ENCODE results near the gene RASD2.

The RASD2 gene

DNA sequence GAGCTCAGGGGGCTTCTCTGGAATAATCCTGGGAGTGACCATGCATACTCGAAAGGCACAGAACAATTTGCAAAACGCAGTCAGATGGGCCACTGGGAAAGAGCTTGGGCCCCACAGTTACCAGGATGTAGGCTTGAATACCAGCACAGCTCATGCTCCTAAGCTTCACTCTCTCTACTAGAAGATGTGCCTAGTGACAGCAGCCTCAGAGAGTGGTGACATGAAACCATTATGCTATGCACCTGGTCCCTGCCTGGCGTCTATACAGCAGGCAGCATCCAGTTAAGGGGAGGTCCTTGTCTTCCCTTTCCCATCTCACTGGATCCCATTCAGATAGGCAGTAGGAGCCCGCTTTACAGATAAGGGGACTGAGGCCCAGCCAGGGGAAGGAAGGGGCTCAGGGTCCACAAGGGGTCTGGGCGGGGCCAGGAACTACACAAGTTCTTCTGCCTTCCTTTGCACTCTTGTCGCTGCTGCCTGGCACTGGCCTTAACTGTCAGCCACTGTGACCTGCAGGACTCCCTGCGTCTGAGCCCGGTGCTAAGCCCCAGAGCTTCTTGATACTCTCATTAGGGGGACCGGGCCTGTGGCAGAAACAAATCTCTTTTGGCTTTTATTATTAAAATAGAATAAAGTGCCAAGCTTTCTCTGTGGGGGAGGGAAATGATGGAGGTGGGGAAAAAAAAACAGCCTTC is 21.2 kb upstream of the RASD2 start:
- no peak for DNase-seq

DNA sequence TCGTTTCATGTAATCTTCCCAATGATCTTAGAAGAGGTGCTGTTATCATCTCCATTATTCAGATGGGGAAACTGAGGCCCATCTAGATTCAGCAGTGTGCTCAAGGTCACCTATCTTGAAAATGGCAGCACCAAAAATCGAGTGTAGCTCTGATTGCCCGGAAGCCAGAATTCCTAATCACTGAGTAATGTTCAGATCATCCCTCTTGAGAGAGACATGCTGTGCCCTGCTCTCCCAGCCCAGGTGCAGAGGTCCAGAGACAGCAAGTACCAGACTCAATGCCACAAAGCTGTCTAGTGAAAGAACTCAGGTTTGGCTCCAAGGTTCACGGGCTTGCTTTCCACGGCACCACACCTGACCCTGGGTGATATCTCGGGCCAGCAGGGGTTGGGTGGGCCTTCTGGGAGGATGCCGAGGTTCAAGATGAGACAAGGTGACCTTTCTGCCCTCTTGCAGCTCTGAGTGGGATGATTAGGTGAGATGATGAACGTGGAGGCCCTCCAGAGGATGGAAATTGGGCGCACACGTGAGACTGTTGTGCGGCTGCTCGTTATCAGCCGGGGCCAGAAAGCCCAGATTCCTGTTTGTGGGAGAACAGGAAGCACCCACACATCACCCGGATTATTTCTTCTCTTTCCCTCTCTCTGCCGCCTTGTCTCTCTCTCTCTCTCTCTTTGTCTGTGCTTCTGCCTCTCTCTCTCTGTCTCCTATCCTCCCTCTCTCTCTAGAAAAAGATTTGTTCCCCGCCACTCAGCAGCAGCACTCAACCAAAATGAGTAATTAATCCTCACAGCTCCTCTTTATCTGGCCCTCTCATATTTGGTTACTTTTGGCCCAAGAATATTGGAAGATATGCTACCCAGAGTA is 19.0 kb upstream of the RASD2 start:
- no peak for DNase-seq

DNA sequence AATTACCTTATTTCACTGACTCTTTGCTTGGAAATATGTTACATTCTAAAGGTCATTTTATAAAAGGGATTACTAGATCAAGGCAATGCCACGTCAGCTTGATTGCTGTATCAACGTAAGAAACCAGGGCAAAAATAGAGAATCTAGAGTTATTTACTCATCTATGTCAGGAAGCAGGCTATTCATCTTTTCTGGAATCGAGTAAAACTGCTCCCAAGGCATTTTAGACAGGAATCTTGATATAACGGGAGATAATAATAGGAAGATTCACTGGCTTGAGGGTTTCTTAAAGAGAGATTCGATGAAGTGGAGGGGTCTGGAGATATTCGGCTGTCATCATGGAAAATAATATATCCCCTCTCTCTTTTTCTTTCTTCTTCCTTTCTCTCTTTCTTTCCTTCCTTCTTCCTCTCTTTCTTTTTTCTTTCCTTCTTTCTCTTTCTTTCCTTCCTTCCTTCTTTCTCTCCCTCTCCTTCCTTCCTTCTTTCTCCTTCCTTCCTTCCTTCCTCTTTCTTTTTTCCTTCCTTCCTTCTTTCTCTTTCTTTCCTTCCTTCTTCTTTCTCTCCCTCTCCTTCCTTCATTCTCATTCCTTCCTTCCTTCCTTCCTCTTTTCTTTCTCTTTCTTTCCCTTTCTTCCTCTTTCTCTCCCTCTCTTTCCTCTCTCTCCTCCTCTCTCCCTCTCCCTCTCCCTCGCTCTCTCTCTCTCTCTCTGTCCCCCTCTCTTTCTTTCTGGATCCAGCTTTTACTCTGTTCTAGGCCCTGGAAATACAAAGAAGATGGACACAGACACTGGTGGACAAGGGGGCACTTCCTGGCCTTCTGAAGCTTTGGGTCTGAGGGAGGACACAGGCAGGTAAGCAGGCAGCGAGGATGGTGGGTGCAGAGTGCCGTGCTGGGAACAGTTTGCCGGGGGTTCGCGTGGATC is 18.1 kb upstream of the RASD2 start:
- no peak for DNase-seq

DNA sequence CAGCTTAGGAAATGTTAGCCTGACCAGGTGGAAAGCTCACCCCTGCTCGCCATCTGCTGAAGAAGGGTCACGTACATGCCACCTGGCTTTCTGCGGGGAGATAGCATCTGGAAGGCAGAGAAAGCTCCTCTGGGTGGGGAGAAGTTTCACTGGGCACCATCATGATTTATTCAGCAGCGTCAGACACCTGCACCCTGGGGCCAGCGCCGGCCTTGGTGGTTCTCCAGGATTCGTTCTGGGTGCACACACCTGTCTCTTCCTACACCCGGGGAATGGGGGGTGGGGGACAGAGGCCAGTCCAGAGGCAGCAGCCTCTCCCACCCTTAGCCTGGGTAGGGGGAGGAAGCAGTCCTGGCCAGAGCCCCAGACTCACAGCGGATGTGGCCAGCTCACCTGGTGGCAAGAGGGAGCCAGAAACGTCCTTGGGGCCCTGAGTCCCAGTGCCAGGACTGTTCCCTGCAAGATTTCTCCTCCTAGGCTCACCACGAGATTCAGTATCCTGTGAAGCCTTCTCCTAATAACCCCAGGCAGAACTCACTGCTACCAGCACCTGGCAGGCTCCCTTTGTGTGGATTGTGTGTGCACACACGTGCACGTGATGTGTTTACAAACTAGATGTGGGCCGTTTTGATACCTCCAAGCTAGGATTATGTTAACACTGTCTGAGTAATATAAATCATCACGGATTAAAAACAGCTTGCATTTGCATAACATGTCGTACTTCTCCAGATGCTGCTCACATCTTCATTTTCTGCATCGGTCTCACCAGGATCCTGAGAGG is 17.3 kb upstream of the RASD2 start:
- DNase-seq = no peak

DNA sequence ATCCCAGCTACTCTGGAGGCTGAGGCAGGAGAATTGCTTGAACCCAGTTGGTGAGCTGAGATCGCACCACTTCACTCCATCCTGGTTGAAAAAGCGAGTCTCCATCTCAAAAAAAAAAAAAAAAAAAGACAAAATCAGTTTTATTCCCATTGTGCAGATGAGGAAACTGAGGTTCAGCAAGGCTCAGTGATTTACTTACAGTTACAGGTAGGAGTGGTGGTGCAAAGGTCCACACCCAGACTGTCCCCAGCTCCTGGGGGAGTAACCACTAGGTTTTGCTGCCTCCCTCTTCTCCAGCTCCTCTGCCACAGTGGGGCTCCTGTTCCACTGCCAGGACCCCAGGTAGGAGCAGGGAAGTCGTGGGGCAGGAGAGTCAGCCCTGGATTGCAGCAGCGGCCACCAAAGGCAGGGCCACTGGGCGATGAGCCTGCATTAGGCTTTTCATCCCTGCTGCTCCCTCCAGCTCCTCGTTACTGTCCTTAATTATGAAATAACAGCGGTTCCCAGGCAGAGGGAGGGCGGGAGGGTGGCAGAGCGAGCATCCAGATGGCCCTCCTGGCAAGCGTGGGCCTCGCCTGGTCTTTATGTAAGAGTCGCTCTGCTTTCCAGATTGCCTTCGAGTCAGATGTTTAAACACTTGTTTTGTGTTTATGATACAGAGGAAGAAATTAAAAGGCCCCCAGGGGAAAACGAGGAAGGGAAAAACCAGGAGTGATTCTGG is 15.5 kb upstream of the RASD2 start:
- no peak for DNase-seq

DNA sequence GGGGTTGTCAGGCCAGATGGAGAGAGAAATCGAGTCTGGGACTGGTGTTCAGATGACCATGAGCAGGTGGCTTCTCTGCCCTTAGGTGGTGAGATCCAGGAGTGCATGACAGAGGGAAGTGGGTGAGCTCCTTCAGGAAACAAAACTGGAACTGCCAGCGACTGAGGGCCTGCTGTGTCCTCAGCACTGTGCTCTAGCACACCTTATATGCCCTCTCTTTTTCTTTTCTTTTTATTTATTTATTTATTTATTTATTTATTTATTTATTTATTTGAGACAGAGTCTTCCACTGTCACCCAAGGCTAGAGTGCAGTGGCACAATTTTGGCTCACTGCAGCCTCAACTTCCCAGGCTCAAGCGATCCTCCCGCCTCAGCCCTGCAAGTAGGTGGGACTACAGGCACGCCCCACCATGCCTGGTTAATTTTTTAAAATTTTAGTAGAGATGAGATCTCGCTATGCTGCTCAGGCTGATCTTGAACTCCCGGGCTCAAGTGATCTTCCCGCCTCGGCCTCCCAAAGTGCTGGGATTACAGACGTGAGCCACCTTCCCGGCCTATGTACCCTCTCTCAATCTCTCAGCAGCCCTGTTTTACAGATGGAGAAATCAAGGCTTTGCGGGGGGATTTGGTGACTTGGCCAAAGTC is 14.8 kb upstream of the RASD2 start:
- no peak for DNase-seq

DNA sequence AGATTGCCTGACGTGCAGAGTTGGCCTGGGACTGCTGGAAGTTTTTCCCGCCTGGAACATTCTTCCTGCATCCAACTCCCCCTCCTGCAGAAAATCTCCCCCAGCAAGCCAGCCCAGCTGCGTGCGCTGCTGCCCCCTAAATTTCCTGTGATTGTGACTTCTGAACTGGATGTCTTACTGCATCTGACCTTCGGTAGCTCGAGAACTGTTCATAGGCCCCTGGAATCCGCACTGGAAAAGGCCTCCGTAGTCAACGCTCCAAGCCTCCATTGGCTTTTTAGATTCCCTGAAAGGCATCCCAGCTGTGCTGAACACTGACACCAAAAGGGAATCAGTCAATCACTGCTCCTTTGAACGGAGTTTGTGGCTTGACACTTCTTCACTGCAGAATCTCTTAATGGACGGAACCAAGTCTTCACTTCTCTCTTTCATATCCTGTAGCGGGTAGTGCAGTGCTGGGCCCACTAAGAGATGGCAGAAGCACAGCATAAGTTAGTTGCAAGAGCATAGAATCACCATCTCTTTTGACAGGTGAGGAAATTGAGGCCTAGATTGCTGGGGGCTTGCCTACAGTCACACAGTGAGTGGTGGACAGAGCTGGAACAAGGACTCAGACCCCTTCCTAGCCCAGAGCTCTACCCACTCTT is 14.2 kb upstream of the RASD2 start:
- no peak for DNase-seq

DNA sequence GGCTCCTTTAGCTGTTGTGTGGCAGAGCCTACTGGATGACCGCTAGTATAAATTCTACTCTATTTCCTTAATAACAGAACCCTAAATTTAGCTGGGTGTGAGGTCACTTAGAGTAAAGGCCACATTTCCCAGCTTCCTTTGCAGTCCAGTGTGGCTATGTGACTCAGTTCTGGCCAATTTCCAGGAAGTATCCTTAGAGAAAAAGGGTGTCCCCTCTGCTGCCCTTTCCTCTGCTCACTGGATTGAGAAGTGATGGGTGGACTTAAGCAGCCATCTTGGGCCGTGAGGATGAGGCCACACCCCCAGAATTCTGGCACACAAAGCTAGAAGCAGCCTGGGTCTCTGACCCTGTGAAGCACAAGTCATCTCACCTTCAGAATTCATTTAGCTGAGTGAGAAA is 11.7 kb upstream of the RASD2 start:
- DNase-seq = no peak

DNA sequence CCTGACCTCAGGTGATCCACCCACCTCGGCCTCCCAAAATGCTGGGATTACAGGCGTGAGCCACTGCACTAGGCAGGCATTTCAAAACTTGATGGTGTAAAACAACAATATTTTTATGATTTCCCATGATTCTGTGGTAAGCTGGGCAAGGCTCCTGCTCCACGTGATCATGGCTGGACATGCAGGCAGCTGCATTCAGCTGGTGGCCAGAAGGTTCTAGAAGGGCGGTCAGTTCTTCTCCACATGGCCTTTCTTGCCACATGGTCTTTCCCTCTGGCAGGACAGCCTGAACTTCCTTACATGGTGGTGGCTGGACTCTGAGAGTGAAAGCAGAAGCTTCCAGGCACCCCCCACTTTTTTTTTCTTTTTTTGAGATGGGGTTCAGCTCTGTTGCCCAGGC is 9.9 kb upstream of the RASD2 start:
- DNase-seq = no peak

DNA sequence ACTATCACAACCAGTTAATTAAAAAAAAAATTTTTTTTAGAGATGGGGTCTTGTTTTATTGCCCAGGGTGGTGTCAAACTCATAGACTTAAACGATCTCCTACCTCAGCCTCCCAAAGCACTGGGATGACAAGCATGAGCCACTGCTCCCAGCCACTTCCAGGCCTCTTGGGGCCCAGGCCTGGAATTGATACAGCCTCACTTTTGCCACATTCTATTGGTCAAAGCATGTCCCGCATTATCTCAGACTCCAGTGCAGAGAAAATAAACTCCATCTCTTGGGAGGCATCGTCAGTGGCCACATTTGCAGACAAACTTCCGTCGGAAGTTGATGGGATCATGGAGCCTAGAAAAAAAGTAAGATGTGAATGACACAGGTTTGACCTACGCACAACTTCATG is 9.4 kb upstream of the RASD2 start:
- no peak for DNase-seq

DNA sequence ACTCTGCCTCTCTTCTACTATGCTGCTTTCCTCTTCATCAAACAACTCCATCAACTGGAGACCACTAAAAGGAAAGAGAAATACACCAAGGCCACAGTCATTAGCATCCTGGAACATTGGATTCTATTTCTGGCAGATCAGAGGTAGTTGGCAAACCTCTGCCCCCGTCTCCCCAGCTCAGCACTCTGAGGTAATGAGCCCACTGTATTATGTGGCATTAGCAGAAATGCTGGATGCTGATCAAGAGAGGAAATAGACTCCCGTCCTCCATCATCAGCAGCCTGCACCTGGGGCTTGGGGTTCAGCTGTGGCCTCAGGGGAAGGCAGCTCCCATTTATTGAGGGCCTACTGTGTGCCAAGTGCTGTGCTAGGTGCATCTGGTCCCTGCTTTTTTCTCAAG is 9.0 kb upstream of the RASD2 start:
- no peak for DNase-seq

DNA sequence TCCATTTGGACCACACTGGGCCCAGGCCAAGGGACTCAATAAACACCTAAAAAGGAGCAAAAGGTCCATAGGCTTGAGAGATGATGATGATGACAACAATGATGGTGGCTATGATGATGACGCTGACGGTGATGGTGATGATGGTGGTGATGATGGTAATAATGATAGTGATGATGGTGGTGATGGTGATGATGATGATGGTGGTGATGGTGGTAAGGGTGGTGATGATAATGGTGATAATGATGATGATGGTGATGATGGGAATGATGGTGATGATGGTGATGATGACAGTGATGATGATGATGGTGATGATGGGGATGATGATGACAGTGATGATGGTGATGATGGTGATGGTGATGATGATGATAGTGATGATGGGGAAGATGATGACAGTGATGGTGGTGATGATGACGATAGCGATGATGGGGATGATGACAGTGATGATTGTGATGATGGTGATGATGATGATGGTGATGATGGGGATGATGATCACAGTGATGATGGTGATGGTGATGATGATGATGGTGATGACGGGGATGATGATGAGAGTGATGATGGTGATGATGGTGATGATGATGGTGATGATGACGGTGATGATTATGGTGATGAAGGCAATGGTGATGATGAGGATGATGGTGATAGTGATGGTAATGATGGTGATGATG is 7.1 kb upstream of the RASD2 start:
- no peak for DNase-seq

DNA sequence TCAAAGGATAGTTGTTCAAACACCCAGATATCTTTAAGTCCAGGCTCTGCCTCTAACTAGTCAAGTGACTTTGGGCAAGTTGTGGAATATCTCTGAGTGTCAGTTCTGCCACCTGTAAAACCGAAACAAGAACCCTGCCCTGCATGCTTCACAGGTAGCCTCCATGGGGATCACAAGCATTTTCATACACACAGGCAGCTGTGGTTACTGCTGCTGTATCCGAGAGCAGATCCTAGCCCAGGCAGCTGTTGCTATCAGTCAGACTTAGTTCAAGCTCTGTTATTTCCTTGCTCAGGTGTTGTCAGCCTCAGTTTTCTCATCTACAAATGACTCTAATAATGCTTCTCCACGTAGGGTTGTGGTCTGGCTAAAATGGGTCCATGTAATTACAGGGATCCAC is 6.5 kb upstream of the RASD2 start:
- DNase-seq = no peak

DNA sequence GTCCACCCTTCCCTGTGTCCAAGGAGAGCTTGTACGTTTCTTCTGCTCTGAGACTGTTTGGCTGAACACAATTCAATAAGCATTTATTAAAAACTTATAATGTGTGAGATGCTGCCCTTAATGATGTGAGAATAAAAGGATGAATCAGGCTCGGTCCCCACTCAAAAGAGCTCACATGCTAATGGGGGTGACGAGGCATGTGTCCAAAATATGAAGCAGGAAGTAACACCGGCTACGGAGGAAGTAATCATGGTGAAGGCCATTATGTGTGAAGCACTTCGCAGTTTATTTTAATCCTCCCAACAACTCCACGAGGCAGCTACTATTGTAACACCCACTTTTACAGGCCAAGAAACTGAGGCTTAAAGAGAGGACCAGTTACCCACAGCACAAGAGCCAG is 3.4 kb upstream of the RASD2 start:
- DNase-seq = no peak

DNA sequence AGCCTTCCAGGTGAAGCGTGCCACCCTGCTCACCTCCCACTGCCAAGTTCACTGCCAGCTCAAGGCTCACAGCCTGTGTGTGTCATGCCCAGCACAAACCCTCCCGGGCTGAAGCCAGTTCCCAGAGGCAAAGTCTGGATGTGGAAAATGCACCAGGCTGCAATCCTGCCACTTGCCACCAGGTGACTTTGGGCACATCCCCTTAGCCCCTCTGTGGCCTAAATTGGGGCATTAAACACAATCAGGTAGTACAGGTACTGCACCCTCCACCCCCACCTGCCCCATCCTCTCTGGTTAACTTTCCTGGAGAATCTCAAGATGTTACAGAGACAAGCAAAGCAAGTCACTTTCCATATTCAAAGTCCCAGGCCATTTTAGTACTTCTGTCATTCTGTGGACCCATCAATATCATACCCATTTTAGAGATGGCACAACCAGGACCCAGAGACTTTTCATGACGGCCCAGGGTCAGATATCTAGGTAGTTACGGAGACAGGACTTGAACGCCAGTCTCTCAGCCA is 1.8 kb upstream of the RASD2 start:
- peak; percentile 47 for DNase-seq

DNA sequence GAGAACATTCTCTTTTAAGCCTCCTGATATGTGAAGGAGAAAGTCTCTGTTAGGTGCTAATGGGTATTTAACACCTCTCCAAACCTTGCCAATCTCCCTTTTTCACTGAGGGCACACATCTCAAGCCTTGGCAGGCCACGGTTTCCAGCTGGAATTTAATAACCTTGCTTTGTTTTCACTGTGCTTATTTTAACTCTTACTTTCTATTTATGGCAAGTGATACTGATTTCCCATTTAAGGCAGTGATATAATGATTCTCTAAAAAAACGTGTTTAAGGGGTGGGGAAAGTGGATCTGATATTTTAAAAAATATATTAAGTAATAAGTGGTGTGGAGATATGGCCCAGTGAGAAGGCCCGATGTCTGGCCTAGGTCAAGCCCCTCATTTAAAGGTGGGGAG is 1.1 kb upstream of the RASD2 start:
- no peak for DNase-seq

DNA sequence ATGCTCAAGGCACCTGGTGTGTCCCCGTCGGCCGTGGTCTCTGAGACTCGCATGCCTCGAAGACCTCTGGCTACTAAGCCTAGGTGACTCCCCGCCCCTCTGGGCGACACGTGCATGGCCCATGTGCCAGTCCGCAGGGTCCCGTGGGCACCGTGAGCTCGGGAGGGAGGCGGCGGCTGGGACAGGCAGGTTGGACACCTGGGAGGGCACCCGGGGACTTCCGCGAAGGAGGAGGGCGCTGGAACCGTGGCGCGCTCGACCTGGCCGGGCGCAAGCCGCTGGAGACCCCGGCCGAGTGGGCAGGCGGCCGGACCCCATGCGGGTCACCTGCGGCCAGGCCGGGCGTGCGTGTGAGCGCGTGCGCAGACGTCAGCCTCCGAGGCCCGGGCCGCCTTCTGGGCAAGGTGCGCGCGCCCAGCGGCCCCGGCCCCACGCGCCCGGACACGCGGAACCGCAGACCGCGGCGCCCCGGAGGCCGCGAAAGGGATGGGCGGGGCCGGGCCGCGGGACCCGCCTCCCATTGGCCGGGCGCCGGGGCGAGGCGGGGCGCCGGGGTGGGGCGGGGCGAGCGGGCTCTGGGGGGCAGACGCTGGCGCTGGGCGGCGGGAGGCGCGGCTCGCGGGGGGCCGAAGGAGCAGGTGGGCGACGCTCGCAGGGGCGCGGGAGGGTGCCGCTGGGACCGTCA is 579 bp upstream of the RASD2 start:
- DNase-seq = peak; percentile 22

DNA sequence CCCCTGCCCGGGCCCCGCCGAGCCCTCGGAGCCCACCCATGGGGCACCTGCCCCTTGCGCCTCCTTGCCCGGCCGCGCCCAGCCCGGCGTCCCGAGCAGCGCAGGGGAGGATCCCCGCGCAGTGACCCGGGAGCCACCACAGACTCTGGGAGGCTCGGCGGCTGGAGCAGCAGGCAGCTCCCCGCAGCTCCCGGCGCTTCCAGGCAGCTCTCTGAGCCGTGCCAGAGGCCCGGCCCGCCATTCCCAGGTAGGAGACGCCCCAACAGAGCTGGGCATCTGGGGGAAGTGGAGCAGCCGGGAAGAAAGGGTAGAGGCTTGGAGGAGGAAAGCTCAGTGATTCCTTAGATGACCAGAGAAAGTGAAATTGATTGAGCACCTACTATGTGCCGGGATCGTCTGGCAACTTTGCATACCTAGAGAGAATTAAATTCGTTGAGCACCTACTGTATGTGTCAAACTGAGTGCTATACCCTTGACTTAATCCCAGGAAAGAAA is 670 bp downstream of the RASD2 start:
- DNase-seq = no peak
